Esophagus squamous epithelium (tissue), 4 donors: ENCODE results near the gene PIGL.
"Not testable (repeated sequence)": the region's sequence is repeated elsewhere in the genome, so short reads cannot be mapped to it uniquely, and the experiment has no call there.

Experiments
- CTCF ChIP-seq, 6 experiments: fragments of 450-650 bp in 4 of 6; fragments of 200-600 bp in 2 of 6; sonication (generic) in 2 of 6; IDR thresholded peaks; one replicate each; pipeline ENCODE4 v1.5.1; 2016 to 2019; ENCODE audit warnings: antibody characterized with exemption in 6 of 6, mild to moderate bottlenecking in 4 of 6, moderate library complexity in 4 of 6
- POLR2A ChIP-seq, 4 donors: fragments of 450-650 bp; IDR thresholded peaks; one replicate each; pipeline ENCODE4 v1.6.1; 2017; ENCODE audit warnings: antibody characterized with exemption in 4 of 4, mild to moderate bottlenecking in 4 of 4, moderate library complexity in 3 of 4

- TF ChIP-seq CTCF, POLR2A (IDR thresholded peaks at IDR 0.05): not testable (repeated sequence)
Measured at GRCh38 chr17:16202554-16203500, 14.2 kb upstream of the PIGL start.
